ENCODE measurements around the gene KCNE3. TPM values are rescaled to one million over a fixed set of nuclear protein-coding genes. Genes with fewer than 3 reads are reported as not detected.

Gene KCNE3
- total and polyA plus RNA-seq, 2 experiments from 2014 or later: 2.3 to 10.6 TPM

DNA sequence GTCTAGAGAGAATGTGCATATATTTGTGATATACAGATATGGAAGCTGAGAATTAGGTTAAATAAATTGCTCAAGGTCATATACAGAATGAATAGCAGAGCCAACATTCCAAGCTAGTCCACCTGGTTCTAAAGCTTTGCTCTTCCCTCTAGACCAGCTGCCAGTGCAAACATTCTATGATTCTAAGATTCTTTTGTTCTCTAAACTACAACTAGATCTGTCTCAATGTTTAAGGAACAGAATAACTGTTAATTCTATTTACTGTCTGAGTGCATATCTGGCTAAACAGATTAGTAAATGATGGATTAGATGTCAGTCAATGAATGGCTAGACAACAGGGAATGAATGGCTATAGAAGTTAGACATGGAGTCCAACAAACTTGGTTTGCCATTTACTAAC is 19.6 kb downstream of the KCNE3 start (continued):
- no peak for TF ChIP-seq POLR2AphosphoS5 (IDR thresholded peaks at IDR 0.05; ENCODE audit: low read depth)
- TF ChIP-seq JUNB (IDR thresholded peaks at IDR 0.05; ENCODE audit: unreplicated experiment): no peak
- TF ChIP-seq CREB1 (CRISPR knock-in tag; IDR thresholded peaks at IDR 0.05; ENCODE audit: low read depth): no peak
- no peak for TF ChIP-seq EZH2 (IDR thresholded peaks at IDR 0.05; ENCODE audit: low read depth, unreplicated experiment)
- no peak for TF ChIP-seq NANOG (IDR thresholded peaks at IDR 0.05; ENCODE audit: borderline replicate concordance)
- no peak for TF ChIP-seq ZNF114 (CRISPR knock-in tag; IDR thresholded peaks at IDR 0.05)

GRCh38 chr11:74446532-74446938 is 20.8 kb downstream of the KCNE3 start:
- H3K27ac ChIP-seq (ENCODE audit: low read depth): no peak overlapping the region
- H3K4me1 Mint-ChIP-seq: peaks cover 23% of the 10 kb centered on the region
- H3K27ac Mint-ChIP-seq: no peak overlapping the region

More at GRCh38 chr11:74446532-74446938, 20.8 kb downstream of the KCNE3 start:
- Histone ChIP-seq H3K79me2 (replicated peaks; ENCODE audit: insufficient read depth) (no peaks in the 10 kb centered on the region), H3K4me3 (no peak overlapping the region), H3K27me3 (ENCODE audit: insufficient read depth) (no peaks in the 10 kb centered on the region), H3K36me3 (ENCODE audit: insufficient read depth) (no peaks in the 10 kb centered on the region), H3F3A (replicated peaks; ENCODE audit: low read depth) (no peaks in the 10 kb centered on the region), H3K9me2 (ENCODE audit: insufficient read depth) (no peaks in the 10 kb centered on the region), H4K20me1 (replicated peaks; ENCODE audit: insufficient read depth) (no peaks in the 10 kb centered on the region), H2AFZ (no peak overlapping the region), H3K4me2 (no peak overlapping the region), H3K4me1 (ENCODE audit: insufficient read depth) (peaks cover 4% of the 10 kb centered on the region; the same call in 1 of the 2 replicates)
- no peak overlapping the region for H3K4me3 Mint-ChIP-seq
- H3K9me3 Mint-ChIP-seq: no peaks in the 10 kb centered on the region
- TF ChIP-seq, protein P1, sequence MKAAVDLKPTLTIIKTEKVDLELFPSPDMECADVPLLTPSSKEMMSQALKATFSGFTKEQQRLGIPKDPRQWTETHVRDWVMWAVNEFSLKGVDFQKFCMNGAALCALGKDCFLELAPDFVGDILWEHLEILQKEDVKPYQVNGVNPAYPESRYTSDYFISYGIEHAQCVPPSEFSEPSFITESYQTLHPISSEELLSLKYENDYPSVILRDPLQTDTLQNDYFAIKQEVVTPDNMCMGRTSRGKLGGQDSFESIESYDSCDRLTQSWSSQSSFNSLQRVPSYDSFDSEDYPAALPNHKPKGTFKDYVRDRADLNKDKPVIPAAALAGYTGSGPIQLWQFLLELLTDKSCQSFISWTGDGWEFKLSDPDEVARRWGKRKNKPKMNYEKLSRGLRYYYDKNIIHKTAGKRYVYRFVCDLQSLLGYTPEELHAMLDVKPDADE (IDR thresholded peaks at IDR 0.05): no peak
- TF ChIP-seq EZH2phosphoT487 (IDR thresholded peaks at IDR 0.05; ENCODE audit: unreplicated experiment): no peak
- TF ChIP-seq REST (IDR thresholded peaks at IDR 0.05; ENCODE audit: unreplicated experiment): no peak
- no peak for TF ChIP-seq ZNF114 (CRISPR knock-in tag; IDR thresholded peaks at IDR 0.05)
- TF ChIP-seq NANOG (IDR thresholded peaks at IDR 0.05; ENCODE audit: borderline replicate concordance): no peak
- TF ChIP-seq CREB1 (CRISPR knock-in tag; IDR thresholded peaks at IDR 0.05; ENCODE audit: low read depth): no peak
- TF ChIP-seq, protein P2, sequence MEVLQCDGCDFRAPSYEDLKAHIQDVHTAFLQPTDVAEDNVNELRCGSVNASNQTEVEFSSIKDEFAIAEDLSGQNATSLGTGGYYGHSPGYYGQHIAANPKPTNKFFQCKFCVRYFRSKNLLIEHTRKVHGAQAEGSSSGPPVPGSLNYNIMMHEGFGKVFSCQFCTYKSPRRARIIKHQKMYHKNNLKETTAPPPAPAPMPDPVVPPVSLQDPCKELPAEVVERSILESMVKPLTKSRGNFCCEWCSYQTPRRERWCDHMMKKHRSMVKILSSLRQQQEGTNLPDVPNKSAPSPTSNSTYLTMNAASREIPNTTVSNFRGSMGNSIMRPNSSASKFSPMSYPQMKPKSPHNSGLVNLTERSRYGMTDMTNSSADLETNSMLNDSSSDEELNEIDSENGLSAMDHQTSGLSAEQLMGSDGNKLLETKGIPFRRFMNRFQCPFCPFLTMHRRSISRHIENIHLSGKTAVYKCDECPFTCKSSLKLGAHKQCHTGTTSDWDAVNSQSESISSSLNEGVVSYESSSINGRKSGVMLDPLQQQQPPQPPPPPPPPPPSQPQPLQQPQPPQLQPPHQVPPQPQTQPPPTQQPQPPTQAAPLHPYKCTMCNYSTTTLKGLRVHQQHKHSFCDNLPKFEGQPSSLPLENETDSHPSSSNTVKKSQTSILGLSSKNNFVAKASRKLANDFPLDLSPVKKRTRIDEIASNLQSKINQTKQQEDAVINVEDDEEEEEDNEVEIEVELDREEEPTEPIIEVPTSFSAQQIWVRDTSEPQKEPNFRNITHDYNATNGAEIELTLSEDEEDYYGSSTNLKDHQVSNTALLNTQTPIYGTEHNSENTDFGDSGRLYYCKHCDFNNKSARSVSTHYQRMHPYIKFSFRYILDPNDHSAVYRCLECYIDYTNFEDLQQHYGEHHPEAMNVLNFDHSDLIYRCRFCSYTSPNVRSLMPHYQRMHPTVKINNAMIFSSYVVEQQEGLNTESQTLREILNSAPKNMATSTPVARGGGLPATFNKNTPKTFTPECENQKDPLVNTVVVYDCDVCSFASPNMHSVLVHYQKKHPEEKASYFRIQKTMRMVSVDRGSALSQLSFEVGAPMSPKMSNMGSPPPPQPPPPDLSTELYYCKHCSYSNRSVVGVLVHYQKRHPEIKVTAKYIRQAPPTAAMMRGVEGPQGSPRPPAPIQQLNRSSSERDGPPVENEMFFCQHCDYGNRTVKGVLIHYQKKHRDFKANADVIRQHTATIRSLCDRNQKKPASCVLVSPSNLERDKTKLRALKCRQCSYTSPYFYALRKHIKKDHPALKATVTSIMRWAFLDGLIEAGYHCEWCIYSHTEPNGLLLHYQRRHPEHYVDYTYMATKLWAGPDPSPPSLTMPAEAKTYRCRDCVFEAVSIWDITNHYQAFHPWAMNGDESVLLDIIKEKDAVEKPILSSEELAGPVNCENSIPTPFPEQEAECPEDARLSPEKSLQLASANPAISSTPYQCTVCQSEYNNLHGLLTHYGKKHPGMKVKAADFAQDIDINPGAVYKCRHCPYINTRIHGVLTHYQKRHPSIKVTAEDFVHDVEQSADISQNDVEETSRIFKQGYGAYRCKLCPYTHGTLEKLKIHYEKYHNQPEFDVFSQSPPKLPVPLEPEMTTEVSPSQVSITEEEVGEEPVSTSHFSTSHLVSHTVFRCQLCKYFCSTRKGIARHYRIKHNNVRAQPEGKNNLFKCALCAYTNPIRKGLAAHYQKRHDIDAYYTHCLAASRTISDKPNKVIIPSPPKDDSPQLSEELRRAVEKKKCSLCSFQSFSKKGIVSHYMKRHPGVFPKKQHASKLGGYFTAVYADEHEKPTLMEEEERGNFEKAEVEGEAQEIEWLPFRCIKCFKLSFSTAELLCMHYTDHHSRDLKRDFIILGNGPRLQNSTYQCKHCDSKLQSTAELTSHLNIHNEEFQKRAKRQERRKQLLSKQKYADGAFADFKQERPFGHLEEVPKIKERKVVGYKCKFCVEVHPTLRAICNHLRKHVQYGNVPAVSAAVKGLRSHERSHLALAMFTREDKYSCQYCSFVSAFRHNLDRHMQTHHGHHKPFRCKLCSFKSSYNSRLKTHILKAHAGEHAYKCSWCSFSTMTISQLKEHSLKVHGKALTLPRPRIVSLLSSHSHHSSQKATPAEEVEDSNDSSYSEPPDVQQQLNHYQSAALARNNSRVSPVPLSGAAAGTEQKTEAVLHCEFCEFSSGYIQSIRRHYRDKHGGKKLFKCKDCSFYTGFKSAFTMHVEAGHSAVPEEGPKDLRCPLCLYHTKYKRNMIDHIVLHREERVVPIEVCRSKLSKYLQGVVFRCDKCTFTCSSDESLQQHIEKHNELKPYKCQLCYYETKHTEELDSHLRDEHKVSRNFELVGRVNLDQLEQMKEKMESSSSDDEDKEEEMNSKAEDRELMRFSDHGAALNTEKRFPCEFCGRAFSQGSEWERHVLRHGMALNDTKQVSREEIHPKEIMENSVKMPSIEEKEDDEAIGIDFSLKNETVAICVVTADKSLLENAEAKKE (CRISPR knock-in tag; IDR thresholded peaks at IDR 0.05): no peak
- no peak for TF ChIP-seq EZH2 (IDR thresholded peaks at IDR 0.05; ENCODE audit: low read depth, unreplicated experiment)
- no peak for TF ChIP-seq ZNF331 (CRISPR knock-in tag; IDR thresholded peaks at IDR 0.05; ENCODE audit: low read depth)
- TF ChIP-seq POLR2AphosphoS5 (IDR thresholded peaks at IDR 0.05; ENCODE audit: low read depth): no peak
- no peak for TF ChIP-seq JUNB (IDR thresholded peaks at IDR 0.05; ENCODE audit: unreplicated experiment)
- TF ChIP-seq, protein P3, sequence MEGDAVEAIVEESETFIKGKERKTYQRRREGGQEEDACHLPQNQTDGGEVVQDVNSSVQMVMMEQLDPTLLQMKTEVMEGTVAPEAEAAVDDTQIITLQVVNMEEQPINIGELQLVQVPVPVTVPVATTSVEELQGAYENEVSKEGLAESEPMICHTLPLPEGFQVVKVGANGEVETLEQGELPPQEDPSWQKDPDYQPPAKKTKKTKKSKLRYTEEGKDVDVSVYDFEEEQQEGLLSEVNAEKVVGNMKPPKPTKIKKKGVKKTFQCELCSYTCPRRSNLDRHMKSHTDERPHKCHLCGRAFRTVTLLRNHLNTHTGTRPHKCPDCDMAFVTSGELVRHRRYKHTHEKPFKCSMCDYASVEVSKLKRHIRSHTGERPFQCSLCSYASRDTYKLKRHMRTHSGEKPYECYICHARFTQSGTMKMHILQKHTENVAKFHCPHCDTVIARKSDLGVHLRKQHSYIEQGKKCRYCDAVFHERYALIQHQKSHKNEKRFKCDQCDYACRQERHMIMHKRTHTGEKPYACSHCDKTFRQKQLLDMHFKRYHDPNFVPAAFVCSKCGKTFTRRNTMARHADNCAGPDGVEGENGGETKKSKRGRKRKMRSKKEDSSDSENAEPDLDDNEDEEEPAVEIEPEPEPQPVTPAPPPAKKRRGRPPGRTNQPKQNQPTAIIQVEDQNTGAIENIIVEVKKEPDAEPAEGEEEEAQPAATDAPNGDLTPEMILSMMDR (conservative IDR thresholded peaks at IDR 0.05; ENCODE audit: low read depth in 2 of 2): no peak
- TF ChIP-seq STAT1 (IDR thresholded peaks at IDR 0.05; ENCODE audit: unreplicated experiment): no peak
- no peaks in the 10 kb centered on the region for H3K36me3 Mint-ChIP-seq (ENCODE audit: low read depth)
- H3K27me3 Mint-ChIP-seq (ENCODE audit: insufficient read depth, low read depth, poor library complexity): no peaks in the 10 kb centered on the region
- no peak for DNase-seq (ENCODE audit: low spot score)
- no peak for ATAC-seq
